ENCODE results near the gene POU2AF1.

GRCh38 chr11:111395749-111396148 lies 16.7 kb upstream of the POU2AF1 start:
- TF ChIP-seq SP1 (IDR thresholded peaks at IDR 0.05) (no peak), HDGF (IDR thresholded peaks at IDR 0.05; ENCODE audit: borderline replicate concordance) (no peak), CTBP1 (IDR thresholded peaks at IDR 0.05; ENCODE audit: borderline replicate concordance) (no peak), ARNT (IDR thresholded peaks at IDR 0.05) (no peak), BHLHE40 (IDR thresholded peaks at IDR 0.05; ENCODE audit: borderline replicate concordance) (no peak), L3MBTL2 (conservative IDR thresholded peaks at IDR 0.05) (no peak), FOXA1 (IDR thresholded peaks at IDR 0.05) (no peak), FOXM1 (IDR thresholded peaks at IDR 0.05; ENCODE audit: borderline replicate concordance) (no peak)

All from HEK293T (cell line).